Parathyroid adenoma (tissue), 2 donors: ENCODE measurements around the gene CPVL.

Experiments used
- H2AFZ ChIP-seq: fragments of 300-600 bp; sonication (generic); one replicate; pipeline ENCODE4 v1.7.0; 2017; ENCODE audit warnings: antibody characterized with exemption, mild to moderate bottlenecking
- H3K27ac ChIP-seq: fragments of 300-600 bp; sonication (generic); one replicate; pipeline ENCODE4 v1.7.0; 2017
- H3K27me3 ChIP-seq: fragments of 300-600 bp; sonication (generic); one replicate; pipeline ENCODE4 v1.7.0; 2017; ENCODE audit warnings: low read length; ENCODE audit not compliant: control insufficient read depth, insufficient read depth
- H3K36me3 ChIP-seq: fragments of 300-600 bp; sonication (generic); one replicate; pipeline ENCODE4 v1.7.0; 2017; ENCODE audit warnings: low read length; ENCODE audit not compliant: control insufficient read depth, insufficient read depth
- H3K4me1 ChIP-seq: fragments of 300-600 bp; sonication (generic); one replicate; pipeline ENCODE4 v1.7.0; 2017; ENCODE audit warnings: control low read depth
- H3K4me2 ChIP-seq: fragments of 300-600 bp; sonication (generic); one replicate; pipeline ENCODE4 v1.7.0; 2017; ENCODE audit warnings: low read length
- H3K4me3 ChIP-seq: fragments of 300-600 bp; sonication (generic); one replicate; pipeline ENCODE4 v1.7.0; 2017; ENCODE audit warnings: low read depth, low read length
- H3K79me2 ChIP-seq: fragments of 300-600 bp; sonication (generic); one replicate; pipeline ENCODE4 v1.7.0; 2017; ENCODE audit warnings: control low read depth
- H3K9ac ChIP-seq: fragments of 300-600 bp; sonication (generic); one replicate; pipeline ENCODE4 v1.7.0; 2017; ENCODE audit warnings: mild to moderate bottlenecking
- H3K9me3 ChIP-seq: fragments of 300-600 bp; sonication (generic); one replicate; pipeline ENCODE4 v1.7.0; 2017; ENCODE audit warnings: low read length; ENCODE audit not compliant: control insufficient read depth
- CTCF ChIP-seq: fragments of 300-600 bp; sonication (generic); IDR thresholded peaks from one replicate; pipeline ENCODE4 v1.7.0; 2017; ENCODE audit warnings: antibody characterized with exemption, mild to moderate bottlenecking
- donor health status: primary hyperparathyroidism.

CPVL gene

GRCh38 chr7:29184599-29184998, 38.3 kb upstream of the CPVL start:
- Histone ChIP-seq H3K9ac (no peak overlapping the region), H3K36me3 (no peaks in the 10 kb centered on the region), H3K4me1 (no peaks in the 10 kb centered on the region), H3K27ac (no peak overlapping the region), H2AFZ (no peak overlapping the region), H3K9me3 (no peaks in the 10 kb centered on the region), H3K27me3 (no peaks in the 10 kb centered on the region), H3K4me3 (no peak overlapping the region), H3K4me2 (no peak overlapping the region), H3K79me2 (no peaks in the 10 kb centered on the region)
- no peak for TF ChIP-seq CTCF

GRCh38 chr7:29179115-29179514, 32.8 kb upstream of the CPVL start:
- Histone ChIP-seq H3K9ac (no peak overlapping the region), H3K4me1 (no peaks in the 10 kb centered on the region), H3K4me3 (no peak overlapping the region), H2AFZ (no peak overlapping the region), H3K9me3 (no peaks in the 10 kb centered on the region), H3K27me3 (no peaks in the 10 kb centered on the region), H3K79me2 (no peaks in the 10 kb centered on the region), H3K36me3 (no peaks in the 10 kb centered on the region), H3K4me2 (no peak overlapping the region), H3K27ac (no peak overlapping the region)
- no peak for TF ChIP-seq CTCF

GRCh38 chr7:29177963-29178600, 31.7 kb upstream of the CPVL start:
- peak overlapping the region; percentile 32 for H3K27ac ChIP-seq
- no peak overlapping the region for H3K4me3 ChIP-seq
- H3K36me3 ChIP-seq = no peaks in the 10 kb centered on the region
- no peak overlapping the region for H3K4me2 ChIP-seq
- TF ChIP-seq CTCF = no peak
- no peaks in the 10 kb centered on the region for H3K79me2 ChIP-seq
- H3K9ac ChIP-seq = no peak overlapping the region
- no peaks in the 10 kb centered on the region for H3K27me3 ChIP-seq
- no peaks in the 10 kb centered on the region for H3K9me3 ChIP-seq
- H3K4me1 ChIP-seq = no peaks in the 10 kb centered on the region
- no peak overlapping the region for H2AFZ ChIP-seq

- Histone ChIP-seq H3K27me3 (no peaks in the 10 kb centered on the region), H3K27ac (no peak overlapping the region), H2AFZ (no peak overlapping the region), H3K4me2 (no peak overlapping the region), H3K79me2 (no peaks in the 10 kb centered on the region), H3K4me3 (no peak overlapping the region), H3K9ac (no peak overlapping the region), H3K9me3 (no peaks in the 10 kb centered on the region), H3K4me1 (no peaks in the 10 kb centered on the region), H3K36me3 (no peaks in the 10 kb centered on the region)
- no peak for TF ChIP-seq CTCF
Measured at GRCh38 chr7:29173458-29173857, 27.1 kb upstream of the CPVL start.

- no peaks in the 10 kb centered on the region for H3K27me3 ChIP-seq
- no peaks in the 10 kb centered on the region for H3K9me3 ChIP-seq
- no peak overlapping the region for H3K4me2 ChIP-seq
- no peaks in the 10 kb centered on the region for H3K4me1 ChIP-seq
- H3K27ac ChIP-seq = no peak overlapping the region
- H3K36me3 ChIP-seq = no peaks in the 10 kb centered on the region
- H3K9ac ChIP-seq = no peak overlapping the region
- no peak overlapping the region for H2AFZ ChIP-seq
- no peak for TF ChIP-seq CTCF
- H3K4me3 ChIP-seq = no peak overlapping the region
- H3K79me2 ChIP-seq = no peaks in the 10 kb centered on the region
Measured at GRCh38 chr7:29170781-29171180, 24.4 kb upstream of the CPVL start.
